Stimulated activated CD4-positive, alpha-beta T cell treated with anti-CD3 and anti-CD28 coated beads, Interleukin-4, amount 100 ng/mL, for 4 hours (primary cell): ENCODE measurements around the gene LRRC49.
"Not testable (repeated sequence)": the region's sequence is repeated elsewhere in the genome, so short reads cannot be mapped to it uniquely, and the experiment has no call there.

Experiments used
- DNase-seq, 2 experiments: peaks; one replicate each; pipeline ENCODE4 v3.0.0-alpha.2; 2020

Gene LRRC49

DNA sequence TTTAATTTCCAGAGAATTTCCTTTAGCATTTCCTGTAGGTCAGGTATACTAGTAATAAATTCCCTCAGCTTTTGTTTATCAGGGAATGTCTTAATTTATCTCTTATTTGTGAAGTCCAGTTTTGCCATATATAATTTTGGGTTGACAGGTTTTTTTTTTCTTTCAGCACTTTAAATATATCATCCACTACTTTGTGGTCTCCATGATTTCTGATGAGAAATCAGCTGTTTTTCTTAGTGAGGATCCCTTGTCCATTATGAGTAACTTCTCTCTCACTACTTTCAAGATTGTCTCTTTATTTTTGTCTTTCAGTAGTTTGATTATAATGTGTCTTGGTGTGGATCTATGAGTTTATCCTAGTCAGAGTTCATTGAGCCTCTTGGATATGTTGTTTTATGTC, 105.7 kb downstream of the LRRC49 start:
- no peak for DNase-seq

- no peak for DNase-seq
These were observed 109.7 kb downstream of the LRRC49 start for GRCh38 chr15:71002316-71002715.

DNA sequence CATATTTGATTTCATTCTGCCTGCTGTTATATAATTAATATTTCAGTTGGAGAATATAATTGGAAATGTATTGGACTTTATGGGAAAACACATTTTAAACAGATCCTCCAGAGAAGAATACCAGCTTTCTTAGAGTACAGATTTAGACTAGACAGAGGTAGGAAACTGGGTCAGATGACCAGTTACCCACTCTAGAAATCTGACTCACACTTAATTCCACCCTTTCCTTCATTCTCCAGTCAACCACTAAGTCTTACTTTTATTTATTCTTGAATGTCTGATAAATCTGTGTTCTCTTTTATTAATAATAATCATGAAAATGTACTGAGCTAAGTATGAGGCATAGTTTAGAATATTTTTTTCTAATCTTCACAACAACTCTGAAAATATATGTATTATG, 110.7 kb downstream of the LRRC49 start:
- no peak for DNase-seq

GRCh38 chr15:71004506-71004905, 111.9 kb downstream of the LRRC49 start:
- not testable (repeated sequence) for DNase-seq

DNA sequence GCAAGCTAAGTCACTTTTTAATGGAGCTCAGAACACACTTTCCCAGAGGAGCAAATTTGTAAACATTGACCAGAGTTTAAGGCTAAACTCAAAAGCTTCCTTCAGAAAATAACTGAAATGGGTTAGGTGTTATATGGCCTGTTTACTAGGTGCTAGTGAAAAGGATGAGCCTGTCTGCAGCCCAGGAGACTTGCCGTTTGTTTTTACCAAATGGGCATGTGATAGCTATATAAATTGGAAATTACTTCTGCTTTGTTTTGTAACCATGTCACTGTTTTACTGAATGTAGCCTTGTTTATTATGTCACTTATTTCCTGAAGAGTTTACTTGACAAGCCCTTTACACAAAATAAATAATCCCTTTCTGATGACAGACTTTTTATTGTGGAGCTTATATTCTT, 113.3 kb downstream of the LRRC49 start:
- no peak for DNase-seq

- no peak for DNase-seq
These were observed 115.7 kb downstream of the LRRC49 start for GRCh38 chr15:71008250-71008870.

- no peak for DNase-seq
These were observed 117.8 kb downstream of the LRRC49 start for GRCh38 chr15:71010472-71010871.

DNA sequence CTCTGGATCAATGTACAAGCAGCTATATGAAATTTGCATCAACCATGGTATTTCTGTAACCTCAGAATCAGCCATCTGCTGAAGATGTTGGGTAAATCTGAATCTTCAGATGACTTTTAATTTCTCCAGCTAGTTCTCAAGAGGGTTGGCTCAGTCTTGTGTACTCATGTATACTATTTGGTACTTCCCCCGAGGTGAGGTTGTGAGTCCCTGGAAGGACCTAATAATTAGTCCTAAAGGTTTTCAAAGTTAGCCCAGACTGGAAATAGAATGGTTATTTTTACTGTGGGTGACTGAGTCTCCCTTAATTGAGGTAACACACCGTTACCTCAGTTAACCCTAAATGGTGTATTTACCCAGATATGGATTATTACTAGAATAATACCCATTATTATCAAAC, 118.4 kb downstream of the LRRC49 start:
- no peak for DNase-seq

DNA sequence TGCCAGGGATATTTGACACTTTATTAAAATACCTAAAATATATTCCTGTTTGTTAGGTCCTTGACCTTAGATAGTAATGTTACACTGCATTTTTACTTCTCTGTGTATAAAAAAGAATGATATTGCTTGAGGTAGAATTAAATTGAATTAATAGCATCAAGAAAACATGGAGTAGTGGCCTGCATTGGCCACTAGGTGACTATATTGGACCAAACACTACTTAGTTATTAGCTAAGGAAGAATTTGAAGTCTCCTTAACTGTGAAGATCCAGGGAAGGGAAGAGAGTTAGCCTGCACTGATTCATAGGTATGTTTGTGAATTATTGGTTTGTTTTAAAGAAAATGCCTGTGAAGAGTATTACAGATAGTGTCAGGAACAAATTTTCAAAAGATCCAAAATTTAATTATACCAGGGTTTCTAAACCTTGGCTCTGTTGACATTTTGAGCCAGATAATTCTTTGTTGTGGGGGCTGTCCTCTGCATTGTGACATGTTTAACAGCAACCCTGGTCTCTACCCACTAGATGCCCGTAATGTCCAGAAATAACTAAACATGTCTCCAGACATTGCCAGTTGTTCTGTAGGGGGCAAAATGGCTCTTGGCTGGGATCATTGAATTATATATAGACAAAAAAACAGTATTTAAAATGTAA, 119.0 kb downstream of the LRRC49 start:
- DNase-seq, result no peak

DNA sequence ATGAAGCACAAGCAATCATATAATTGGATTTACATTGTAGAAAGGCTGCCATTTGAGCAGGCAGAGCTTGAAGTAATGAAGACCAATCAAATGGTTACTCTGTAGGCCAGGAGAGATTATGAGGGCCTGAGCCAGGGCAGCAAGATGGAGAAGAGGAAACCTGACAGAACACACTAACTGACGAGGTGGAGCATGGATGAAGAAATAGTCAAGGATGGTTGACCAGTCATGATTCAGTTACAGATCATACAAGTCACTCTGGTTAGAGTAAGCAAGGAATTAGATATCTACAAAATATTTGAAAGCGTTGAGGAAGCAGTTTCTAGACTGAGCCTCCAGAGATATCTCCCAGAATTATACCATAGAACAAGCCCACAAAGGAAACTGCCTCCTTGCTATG, 120.8 kb downstream of the LRRC49 start:
- no peak for DNase-seq

DNA sequence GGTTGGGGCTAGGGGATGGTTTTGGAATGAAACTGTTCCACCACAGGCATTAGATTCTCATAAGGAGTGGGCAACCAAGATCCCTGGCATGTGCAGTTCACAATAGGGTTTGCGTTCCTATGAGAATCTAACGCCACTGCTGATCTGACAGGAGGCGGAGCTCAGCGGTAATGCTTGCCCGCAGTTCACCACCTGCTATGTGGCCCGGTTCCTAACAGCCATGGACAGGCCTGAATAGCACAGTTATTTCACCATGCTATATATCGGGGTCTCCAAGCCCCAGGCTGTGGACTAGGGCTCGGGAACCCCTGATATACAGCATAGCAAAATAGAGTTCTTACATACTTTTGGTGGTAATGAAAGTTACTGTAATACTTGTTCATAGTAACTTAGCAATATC, 122.7 kb downstream of the LRRC49 start:
- DNase-seq, result no peak

- DNase-seq, result not testable (repeated sequence)
These were observed 138.6 kb downstream of the LRRC49 start for GRCh38 chr15:71031232-71031631.

DNA sequence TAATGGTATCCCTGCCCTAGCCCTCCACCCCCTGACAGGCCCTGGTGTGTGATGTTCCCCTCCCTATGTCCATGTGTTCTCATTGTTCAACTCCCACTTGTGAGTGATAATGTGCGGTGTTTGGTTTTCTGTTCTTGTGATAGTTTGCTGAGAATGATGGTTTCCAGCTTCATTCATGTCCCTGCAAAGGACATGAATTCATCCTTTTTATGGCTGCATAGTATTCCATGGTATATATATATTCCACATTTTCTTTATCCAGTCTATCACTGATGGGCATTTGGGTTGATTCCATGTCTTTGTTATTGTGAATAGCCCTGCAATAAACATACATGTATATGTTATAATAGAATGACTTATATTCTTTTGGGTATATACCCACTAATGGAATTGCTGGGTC, 142.9 kb downstream of the LRRC49 start:
- DNase-seq, result not testable (repeated sequence)

GRCh38 chr15:71042356-71042922, 149.8 kb downstream of the LRRC49 start:
- no peak for DNase-seq

DNA sequence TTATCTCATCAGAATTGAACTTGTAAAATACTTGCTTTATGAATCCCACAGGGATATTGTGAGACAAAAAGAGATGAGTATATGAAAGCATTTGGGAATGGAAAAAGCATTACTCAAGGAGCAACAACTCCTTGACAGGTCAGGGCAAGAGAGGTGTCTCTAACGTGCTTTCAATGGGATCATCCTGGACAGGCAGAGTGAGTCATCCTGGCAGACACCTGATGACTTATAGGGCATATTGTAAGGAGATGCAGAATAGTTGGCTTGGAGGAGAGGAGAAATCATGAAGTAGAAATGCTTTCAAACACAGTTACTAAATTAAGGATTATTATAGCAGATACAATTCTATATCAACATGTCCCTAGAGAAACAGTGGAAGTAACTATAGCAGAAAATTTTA, 150.7 kb downstream of the LRRC49 start:
- no peak for DNase-seq

- no peak for DNase-seq
These were observed 151.4 kb downstream of the LRRC49 start for GRCh38 chr15:71044006-71044405.

- DNase-seq, result not testable (repeated sequence)
These were observed 153.5 kb downstream of the LRRC49 start for GRCh38 chr15:71046146-71046545.

DNA sequence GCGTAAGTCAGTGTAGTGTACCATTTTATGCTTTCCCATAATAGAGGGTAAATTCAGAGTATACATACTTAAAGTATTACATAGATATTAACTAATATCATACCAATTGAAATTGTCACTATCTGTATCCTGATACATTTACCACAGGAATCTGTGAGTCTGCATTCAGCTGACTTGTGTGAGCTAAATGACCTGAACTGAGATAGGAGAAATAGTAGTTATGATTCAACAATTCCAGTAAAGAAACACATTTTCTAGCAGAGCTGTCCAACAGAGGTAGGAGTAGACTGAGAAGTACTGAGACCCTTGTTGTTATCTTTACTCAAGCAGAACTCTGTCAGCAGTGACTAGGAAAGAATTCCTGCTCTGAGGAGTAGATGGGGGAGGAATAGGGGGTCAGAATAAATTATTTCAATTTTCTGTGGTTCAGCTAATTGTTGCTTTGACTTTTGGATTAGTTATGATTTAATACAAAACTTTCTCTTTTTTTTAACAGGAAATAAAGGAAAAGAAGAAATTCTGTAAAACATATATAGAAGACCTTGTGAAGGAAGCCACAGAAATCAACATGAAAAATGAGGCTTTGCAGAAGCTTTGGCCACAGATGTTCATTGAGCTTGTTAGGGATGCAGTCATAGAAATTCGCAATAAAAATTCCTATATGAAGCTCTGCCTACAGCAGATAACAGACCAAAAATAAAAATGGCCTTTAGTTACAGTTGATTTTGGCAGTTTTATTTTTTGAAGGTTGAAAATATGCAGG, 156.5 kb downstream of the LRRC49 start:
- DNase-seq, result no peak

DNA sequence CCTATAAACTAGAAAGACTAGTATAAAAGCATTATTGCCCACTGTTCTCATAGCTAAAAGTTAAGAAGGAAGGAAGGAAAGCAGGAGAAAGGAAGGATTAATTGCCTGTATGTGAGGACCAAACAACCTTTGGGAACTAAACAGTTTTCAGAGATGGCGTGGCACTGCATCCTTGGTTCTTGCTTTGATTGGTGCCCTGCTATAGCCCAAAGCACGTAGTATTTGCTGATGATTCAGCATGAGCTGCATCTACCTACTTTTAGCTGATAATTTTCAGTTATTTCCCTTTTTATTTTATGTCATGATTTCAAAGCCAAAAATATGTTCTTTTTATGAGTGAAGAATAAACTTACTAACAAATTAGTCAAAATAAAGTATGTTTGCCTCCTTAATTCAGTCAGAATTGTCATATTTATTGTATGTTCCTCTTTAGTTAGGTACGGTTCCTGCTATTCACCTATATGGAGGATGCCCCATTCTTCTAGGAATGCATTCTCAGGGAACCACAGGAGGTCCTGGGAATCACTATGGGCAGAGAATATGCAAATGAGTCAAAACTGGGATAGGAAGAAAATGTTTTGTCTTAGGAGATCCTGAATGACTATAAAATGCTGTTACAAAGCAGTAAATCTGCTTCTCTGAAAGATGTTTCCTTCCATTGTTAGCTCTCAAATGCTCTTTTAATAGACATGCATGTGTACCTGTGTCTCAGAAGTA, 157.2 kb downstream of the LRRC49 start:
- DNase-seq, result no peak

DNA sequence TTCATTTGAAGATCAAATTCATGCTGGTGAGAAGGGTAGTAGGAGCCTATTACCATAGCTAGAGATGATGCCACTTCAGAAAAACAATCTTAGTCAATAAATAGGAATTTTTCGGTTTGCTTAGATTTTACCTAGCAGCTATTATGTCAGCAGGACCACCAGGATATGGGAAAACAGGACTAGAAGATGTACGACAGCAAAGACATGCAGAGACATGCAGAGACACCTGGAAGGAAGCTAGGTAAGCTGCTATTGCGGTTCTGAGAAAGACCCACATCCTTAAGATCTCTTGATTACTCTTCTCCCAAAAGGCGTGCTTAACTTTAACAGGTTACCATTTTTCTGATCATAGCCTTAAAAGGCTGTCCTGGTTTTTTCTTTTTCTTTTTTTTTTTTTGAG, 157.8 kb downstream of the LRRC49 start:
- no peak for DNase-seq

DNA sequence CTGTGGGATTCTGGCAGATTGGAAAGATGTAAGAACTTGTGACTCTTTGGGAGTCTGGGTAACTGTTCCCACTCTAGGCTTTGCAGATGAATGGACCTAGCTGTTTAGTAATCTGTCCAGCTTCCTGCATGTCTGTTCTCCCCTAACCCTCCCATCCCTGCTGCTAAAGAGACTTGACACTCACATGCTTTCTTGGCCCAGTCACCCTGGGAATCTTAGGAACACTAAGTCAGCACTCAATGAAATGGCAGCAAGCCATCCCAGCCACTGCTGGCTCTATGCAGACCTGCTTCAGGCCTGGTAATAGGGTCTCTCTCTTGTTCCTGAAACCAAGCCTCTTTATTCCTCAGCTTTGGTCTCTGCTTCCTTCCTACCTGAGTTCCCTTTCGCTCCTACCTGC, 158.9 kb downstream of the LRRC49 start:
- no peak for DNase-seq

GRCh38 chr15:71052356-71052755, 159.7 kb downstream of the LRRC49 start:
- DNase-seq, result no peak

DNA sequence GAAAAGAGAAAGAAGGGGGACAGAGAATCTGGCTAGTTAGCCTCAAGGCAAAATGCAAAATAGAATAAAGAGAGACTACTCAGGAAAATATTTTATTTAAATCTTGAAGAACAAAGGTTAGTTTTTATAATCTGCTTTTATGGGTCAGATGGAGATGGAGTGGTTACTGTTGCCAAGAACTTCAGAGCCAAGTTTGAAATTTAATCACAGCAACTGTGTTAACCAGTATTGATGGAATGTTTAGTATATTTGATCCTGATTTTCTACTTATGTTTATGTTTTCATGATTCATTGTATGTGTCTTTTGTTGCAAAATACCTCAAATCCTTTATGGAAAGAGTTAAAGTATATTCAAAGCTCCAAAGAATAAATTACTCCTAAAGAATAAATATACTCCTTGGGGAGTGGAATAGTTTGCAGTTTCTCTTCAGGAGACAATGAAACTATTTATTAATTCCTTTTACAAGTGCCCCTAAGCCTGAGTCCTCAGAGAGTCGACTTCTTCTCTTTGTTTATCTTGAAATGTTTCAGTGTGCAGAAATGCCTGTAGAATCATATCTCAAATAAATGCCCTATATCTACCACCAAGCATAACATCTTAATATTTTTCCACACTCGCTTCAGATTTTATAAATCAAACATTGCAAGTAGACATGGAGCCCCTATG, 161.8 kb downstream of the LRRC49 start:
- no peak for DNase-seq
